ENCODE results near the gene NEK11.

NEK11 gene, protein sequence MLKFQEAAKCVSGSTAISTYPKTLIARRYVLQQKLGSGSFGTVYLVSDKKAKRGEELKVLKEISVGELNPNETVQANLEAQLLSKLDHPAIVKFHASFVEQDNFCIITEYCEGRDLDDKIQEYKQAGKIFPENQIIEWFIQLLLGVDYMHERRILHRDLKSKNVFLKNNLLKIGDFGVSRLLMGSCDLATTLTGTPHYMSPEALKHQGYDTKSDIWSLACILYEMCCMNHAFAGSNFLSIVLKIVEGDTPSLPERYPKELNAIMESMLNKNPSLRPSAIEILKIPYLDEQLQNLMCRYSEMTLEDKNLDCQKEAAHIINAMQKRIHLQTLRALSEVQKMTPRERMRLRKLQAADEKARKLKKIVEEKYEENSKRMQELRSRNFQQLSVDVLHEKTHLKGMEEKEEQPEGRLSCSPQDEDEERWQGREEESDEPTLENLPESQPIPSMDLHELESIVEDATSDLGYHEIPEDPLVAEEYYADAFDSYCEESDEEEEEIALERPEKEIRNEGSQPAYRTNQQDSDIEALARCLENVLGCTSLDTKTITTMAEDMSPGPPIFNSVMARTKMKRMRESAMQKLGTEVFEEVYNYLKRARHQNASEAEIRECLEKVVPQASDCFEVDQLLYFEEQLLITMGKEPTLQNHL

DNA sequence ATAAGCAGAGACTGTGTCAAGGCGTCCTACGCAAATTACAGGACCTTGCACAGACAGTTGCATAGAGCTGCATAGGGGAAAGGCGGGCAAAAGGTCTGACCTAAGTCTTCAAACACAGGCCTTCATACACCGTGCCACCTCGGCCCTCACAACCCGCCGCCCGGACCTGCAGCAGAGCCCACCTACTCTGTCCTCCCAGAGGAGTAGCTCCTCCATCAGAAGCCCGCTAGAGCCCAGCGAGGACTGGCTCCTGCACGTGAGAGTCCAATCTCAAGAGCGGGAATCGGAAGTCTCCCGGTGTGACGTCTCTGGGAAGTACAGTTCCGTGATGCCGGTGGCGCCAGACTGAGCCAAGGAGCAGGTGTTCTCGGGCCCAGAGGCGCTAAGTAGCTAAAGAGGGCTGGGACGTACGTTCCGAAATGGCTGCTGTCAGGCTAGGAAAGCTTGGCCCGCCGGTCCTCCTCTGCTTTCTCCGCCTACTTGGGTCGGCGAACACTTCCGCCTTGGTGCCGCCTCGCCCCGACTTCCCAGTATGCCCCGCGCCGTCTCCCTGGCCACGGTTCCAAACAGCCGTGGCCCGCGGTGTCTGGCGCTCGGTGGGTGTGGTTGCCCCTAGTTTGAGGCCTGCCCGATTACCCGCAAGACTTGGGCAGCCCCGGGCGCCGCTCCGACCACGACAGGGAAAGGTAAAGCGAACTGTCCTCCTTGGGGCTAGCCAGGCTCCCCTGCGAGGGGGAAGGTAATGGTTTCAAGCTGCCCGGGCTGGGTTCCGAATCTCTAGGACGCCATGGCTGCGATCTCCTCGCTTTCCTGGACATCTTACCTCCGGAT lies at the start of gene NEK11, which contains the start of gene ASTE1:
Gene NEK11 (plus strand): TSS at position 557 of the 831 bp plus-strand sequence. CDS start 2,832 bp downstream, outside the sequence.
Gene ASTE1 (minus strand): TSS at position 505 of the 831 bp plus-strand sequence. CDS start 1,519 bp downstream, outside the sequence.
- DNase-seq: peak; percentile 90

DNA sequence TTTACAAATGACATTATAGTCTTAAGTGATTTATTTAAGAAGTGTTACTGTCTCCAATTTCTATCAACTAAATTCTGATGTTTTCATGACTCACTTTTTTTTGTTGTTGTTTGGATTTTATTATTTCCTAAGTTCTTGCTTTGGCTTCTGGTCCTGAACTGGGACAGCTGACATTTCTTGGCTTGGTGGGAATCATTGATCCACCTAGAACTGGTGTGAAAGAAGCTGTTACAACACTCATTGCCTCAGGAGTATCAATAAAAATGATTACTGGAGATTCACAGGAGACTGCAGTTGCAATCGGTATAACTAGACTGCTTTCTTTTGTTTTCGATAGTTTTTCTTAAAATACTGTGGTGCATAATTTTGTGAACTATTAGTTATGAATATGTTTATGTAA lies 47.6 kb upstream of the NEK11 start:
- no peak for DNase-seq

DNA sequence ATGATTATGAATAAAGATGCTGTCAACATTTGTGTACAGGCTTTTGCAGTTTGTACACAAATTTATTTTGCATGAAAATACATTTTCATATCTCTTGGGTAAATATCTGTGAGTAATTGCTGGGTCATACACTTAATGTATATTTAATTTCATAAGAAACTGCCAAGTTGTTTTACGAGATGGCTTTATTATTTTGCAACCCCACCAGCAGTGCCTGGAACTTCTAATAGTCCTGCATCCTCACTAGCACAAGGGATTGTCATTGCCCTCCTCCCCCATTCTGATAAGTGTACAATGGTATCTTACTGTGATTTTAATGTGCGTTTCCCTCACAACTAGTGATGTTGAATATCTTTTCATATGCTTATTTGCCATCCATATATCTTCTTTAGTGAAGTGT lies 45.2 kb upstream of the NEK11 start:
- DNase-seq: no peak

DNA sequence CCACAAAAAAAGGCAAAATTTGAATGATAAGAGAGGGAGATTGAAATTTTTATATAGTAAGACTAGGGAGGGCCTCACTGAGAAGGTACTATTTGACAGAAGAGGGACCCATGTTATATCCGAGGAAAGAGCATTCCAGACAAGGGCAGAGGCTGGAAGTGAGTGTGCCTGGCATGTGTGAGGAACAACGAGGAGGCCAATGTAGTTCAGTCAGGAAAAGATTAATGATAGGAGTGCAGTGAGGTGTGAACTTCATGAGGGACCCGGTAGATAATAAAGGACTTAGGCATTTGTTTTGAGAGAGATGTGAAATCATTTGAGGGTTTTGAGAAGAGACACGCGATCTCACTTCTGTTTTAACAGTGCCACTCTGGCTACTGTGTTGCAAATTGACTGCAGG lies 36.4 kb upstream of the NEK11 start:
- DNase-seq: no peak

DNA sequence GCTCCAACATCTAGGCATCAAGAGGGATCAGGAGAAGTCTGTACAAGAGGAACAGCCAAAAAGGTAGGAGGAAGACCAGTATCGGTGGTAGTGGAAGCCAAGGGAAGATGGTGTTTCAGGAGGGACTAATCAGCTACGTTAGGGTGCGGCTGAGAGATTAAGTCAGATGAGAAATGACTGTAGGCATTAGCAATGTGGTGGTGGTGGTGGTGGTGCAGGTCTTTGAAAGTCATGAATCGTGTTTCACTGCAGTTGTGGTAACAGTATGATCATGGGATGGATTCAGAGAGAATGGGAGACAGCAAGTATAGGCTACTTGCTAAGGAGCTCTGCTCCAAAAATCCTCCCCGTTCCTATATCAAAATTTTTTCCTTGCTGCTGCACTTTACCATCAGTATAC lies 35.6 kb upstream of the NEK11 start:
- DNase-seq: no peak

DNA sequence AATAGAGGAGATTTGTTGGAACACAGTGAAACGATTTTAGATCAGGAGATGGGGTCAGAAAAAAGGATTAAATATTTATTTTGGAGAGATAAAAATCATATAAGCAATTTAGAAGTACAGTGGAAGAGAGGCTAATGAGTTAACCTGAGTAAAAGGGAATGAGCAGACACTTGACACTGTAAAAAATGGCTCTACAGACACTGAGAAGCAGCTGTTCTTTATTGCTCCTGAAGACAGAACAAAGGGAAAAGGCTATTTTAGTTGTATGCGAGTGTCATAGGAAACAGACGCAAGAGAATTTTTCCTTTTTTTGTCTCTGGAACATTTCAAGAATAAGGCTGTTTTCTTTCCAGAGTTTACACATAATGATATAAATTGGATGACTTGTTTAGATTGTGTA lies 34.3 kb upstream of the NEK11 start:
- no peak for DNase-seq

DNA sequence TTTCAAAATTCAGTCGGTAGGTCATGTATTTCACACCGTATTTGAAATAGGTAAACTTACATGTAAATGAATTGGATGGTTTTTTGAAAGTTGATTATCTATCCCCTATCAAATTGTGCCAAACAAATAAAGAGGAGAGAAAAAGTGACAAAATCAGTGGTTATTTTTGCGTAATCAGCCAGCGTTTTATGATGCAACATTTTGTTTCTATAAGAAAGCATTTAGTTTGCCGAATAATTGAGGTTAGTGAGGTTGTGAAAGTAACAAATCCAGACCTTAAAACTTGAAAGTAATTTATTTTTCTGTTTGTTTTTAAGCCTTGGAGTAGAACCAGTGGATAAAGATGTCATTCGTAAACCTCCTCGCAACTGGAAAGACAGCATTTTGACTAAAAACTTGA lies 29.4 kb upstream of the NEK11 start:
- DNase-seq: no peak

DNA sequence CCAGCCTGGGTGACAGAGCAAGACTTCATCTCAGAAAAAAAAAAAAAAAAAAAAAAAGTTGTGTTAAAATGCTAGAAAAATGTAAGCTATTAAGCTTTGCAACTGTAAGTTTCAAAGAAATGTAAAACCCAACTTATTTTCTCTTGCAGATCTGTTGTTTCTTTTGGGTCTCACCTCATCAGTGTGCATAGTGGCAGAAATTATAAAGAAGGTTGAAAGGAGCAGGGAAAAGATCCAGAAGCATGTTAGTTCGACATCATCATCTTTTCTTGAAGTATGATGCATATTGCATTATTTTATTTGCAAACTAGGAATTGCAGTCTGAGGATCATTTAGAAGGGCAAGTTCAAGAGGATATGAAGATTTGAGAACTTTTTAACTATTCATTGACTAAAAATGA lies 25.6 kb upstream of the NEK11 start:
- DNase-seq: no peak

DNA sequence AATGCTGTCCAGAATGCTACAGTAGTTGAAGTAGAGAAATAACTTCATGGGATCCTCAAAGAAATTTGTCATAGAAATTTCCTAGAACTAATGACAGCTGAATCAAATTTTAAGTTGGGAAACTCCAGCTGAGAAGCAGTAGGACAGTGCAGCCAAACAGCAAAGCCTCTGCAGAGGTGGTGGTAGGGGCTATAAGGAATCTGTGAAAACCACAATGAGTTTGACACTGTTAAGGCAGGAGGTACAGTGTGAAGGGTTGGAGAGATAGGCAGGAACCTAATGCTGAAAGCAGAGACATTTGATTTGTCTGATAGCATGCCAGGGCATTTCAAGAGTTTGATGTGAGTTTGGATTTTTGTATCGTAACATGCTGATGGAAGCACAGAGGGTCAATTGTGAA lies 22.1 kb upstream of the NEK11 start:
- no peak for DNase-seq

DNA sequence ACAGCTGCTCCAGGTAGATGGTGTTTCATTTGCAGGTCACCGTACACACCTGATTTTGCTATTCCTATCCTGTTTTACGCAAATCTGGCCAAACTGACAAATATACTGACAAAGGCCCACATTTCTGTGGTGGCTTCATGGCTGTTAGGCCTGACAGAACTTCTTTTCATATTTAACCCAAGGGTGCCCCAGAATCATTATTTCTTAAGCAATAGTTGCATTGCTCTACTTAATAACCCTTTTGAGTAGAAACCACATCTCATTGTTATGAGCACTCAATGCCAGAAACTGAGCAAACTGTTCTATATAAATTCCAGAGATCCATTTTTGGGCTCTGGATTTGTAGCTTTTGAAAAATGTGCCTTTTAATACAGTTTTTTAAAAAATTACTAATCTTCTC lies 19.4 kb upstream of the NEK11 start:
- no peak for DNase-seq

DNA sequence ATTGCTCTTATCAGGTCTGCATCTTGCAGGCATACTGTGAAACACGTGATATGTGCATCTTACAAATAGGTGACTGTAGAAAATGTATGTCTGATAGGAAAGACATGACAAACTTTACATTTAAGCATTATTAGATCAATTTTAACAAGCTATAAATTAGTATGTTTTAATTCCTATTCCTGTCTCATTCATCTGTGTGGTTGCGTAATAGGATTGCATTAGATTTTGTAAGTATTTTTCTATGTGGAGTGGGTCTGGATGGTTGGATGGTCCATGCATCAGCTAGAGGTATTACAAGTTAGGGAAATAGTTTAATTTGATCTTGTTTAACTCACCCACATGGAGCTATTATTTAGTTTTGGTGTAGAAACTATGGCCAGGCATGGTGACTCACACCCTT lies 18.9 kb upstream of the NEK11 start:
- no peak for DNase-seq

DNA sequence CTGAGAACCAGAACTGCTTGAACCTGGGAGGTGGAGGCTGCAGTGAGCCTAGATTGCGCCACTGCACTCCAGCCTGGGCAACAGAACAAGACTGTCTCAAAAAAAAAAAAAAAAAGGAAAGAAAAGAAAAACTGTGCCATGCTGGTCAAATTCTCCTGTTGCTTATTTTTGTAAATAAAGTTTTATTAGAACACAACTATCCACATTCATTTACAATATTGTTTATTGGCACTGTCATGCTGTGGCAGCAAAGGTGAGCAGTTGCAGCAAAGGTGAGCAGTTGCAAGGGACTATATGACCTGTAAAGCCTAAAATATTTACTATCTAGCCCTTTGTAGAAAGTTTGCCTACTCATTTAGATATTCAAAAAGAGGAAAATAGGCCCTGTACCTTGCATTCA lies 18.4 kb upstream of the NEK11 start:
- no peak for DNase-seq

DNA sequence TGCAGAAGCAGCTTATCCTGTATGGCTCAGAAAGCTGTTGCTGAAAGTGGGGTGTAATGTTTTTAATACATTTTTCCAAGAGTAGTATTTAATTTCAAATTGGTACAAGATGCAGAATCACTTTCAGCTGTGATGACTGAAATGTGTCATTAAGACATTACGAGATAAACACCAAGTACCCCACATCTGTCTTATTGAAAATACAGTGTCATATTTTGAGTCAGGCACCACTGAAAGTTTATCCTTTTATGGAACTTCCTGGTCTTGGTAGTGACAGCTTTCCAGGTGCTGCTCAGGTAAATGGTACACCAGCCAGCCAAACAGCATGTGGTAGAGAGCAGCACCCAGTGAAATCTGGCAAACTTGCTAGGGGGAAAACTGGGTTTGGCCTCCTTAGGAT lies 17.0 kb upstream of the NEK11 start:
- no peak for DNase-seq

DNA sequence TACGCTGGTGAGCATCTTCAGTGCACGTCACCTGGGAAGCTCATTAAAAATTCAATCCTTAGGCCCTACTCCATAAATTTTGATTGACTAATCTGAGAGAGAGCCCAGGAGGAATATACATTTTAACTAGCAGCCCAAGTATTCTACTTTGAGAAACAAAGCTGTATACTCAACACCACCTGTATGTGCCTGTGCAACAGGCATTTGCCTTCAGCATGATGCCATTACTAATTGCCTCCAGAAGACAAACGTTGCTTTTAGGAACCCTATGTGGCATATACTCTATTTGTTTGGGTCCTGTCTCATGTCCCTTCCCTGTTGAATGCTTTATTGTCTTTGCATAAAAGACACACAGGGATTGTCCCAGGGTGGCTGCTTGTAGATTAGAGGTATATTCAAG lies 7.7 kb upstream of the NEK11 start:
- no peak for DNase-seq

DNA sequence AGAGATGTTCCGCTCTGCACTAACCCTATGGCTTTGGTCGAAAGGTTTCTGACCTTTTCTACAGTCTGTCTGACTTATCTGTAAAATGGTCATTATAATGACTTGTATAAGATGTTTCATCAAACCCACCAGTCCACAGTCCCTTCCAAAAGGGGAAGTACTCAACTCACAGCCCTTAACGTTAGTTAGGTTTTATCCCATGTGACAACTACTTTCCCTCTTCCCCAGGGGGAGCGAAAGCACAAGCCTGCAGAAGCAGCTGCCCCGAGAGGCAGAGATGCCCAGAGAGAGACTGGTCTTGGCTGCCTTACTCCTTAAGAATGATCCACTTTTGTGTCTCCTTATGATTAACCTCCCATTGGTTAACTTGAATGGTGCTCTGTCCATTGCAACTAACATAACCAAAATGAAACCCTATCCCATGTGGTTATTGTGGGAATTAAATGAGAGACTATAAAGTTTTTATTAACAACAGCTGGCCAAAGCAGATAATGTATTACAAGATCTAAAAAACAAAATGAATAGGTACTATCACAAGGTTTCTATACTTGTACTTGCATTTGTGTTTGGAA lies 6.5 kb upstream of the NEK11 start:
- no peak for DNase-seq

DNA sequence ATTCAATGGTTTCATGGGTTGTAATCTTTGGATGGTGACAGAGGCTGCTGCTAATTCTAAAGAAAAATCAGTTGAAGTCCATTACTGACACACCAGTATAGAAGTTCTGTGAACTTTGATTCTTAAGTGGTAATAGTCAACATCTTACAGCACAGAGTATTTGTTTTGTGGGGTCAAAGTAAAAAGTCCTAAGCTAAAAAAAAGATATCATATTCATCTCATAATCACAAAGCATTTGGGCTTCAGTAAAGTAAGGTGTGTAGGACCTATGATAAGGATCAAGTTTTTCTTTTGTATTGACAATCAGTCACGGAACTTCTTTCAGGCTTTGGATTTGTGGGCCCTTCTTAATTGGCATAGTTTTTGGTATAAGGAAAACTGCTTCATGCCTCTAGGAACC lies 1.1 kb upstream of the NEK11 start:
- no peak for DNase-seq

DNA sequence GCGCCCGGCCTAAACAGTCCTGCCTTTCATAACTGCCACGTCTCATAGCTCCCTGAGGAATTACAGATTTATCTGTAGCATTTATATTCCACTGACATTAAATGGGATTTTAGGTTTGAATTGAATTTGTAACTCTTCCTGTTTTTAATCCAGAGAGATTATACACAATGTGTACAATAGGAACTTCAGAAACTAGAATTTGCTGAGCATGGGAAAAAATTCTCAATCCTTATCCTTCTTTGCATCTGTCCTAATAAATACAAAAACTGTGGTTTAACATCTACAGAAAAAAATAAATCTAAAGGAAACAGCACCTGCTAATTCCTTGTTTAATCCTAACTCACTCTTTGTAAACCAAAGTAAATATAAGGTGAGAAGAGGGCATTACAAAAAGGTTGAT lies 2.2 kb downstream of the NEK11 start:
- no peak for DNase-seq

DNA sequence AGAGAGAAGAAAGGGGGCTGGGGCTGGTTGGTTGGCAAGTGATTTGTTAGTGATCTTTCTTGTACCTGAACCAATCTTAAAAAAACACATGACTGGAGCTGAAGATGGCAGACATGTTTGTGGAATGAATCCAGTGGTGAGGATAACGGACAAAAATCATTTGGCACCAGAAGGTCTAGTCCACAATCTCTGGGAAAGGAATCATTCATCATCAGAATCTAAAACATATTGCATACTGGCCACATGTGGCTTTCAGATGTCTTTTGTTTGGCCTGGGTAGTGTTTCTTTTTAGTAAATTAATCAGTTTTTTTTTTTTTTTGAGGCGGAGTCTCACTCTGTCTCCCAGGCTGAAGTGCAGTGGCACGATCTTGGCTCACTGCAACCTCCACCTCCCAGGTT lies 5.0 kb downstream of the NEK11 start:
- no peak for DNase-seq

DNA sequence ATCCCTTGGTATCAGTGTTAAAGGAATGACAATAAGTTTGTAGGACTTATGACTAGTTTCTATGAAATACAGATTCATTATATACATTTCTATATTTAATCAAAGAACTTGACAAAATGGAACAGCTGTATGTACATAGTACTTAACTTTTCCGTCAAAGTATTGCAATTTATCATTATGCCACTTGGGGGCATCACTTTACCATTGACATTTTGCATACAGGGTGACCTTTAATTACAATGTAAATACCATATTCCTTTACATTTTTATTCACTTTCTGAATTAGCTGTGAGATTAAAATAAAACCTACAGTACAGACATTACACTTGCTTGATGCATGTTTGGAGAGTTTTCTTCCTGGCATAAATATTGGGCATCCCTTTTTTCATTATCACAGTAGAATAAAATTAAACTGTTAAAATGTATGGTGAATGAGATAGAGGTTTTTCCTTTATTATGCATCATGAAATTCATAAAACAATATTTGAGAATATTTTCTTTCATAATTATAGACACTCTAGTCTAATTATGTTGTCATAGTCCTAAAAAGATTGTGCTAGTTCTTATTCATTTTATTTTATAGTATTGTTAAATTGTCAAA lies 6.9 kb downstream of the NEK11 start:
- peak; percentile 22 for DNase-seq

DNA sequence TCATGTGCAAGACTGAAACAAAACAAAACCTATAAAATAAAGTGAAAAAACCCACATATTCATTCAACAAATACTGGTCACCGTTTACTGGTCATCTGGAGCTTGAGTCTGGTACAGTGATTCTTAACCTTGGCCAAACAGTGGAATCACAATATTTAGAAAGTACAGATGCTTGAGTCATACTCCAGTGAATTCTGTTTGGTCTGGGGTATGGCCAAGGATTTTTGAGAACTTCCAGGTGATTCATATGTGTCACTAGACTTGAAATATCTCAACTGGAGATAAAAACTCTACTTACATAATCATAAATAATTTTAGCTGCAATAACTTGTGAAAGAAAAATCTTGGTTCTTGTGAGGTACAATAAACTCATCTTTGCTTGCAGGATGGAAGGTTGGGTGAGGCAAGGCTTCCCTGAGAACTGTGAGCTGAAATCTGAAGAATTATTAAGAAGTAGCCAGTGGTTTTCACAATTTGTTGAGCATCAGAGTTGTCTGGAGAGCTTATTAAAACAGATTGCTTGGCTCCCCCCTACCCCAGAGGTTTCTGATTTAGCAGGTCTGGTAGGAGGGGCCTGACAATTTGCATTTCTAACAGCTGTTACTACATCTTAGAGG lies 9.6 kb downstream of the NEK11 start:
- no peak for DNase-seq

DNA sequence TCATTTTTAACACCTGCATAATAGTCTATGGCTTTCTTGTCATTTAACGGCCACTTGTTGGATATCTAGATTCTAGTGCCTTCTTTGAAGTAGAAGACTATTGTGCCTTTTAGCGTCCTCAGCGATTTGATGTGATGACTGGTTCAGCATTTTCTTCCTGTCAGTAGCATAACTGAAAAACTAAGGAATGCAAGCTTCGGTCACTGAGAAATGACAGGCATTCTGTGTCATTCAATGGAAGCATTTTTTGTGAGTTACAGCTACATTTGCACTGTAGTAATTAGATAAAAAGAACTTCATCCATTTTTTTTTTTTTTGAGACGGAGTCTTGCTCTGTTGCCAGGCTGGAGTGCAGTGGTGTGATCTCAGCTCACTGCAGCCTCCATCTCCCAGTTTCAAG lies 10.3 kb downstream of the NEK11 start:
- no peak for DNase-seq

DNA sequence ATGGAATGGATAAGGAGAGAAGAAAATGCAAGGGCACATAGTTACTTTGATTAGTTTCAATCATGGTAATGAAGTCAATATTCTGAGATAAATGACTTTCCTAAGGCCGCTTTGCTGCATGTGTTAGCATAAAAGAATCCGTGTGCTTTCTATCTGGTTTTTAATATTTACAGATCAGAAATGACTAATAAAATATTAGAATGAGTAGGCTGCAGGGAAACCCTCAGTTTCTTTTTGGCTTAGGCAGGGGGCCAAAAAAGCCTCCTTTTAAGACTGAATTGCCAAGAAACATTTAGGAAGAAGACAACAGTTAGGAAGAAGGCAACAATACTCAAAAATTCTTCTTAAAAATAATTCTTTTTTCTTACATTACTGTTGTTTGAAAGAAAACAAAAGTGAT lies 11.6 kb downstream of the NEK11 start:
- DNase-seq: no peak
